PC-3 (cell line): Measurements from ENCODE around the gene SPACA1. TPM values are rescaled to one million over a fixed set of nuclear protein-coding genes. Genes with fewer than 3 reads are reported as not detected.

Experiments
- ATAC-seq: fragments of 200-7000 bp; cut with Tn5 transposase; 2 replicates; pipeline ENCODE4 v1.9.1; 2020; ENCODE audit warnings: mild to moderate bottlenecking, moderate library complexity
- BruUV-seq: library from RNA; stranded (reverse); fragments of 400-500 nt; replicated peaks from 2 replicates; lab custom pipeline; 2021; lab: Mats Ljungman, UMichigan
- CTCF ChIA-PET: fragments of 300-600 bp; sonication (Branson Sonifier 250); formaldehyde crosslinking; loops from one replicate; lab custom pipeline; 2022; ENCODE audit warnings: antibody characterized with exemption; lab: Charles Lee
- POLR2A ChIA-PET: fragments of 300-600 bp; sonication (Branson Sonifier 250); formaldehyde crosslinking; loops from one replicate; lab custom pipeline; 2022; ENCODE audit warnings: antibody characterized with exemption; ENCODE audit not compliant: unreplicated experiment; lab: Charles Lee
- DNase-seq: peaks from one replicate; pipeline ENCODE4 v3.0.0-alpha.2; 2015
- H2AFZ ChIP-seq: fragments of 300-600 bp; sonication (generic); 2 replicates; pipeline ENCODE4 v1.6.0; 2016; ENCODE audit warnings: antibody characterized with exemption, low read length
- H3F3A ChIP-seq: fragments of 300-600 bp; sonication (generic); one replicate; pipeline ENCODE4 v1.6.0; 2017; ENCODE audit warnings: antibody characterized with exemption, low read length, control low read depth, mild to moderate bottlenecking; ENCODE audit not compliant: unreplicated experiment
- H3K27ac ChIP-seq: fragments of 300-600 bp; sonication (generic); 2 replicates; pipeline ENCODE4 v1.5.1; 2016; ENCODE audit warnings: mild to moderate bottlenecking, low read length
- H3K27me3 ChIP-seq: fragments of 300-600 bp; sonication (generic); 2 replicates; pipeline ENCODE4 v1.6.1; 2016; ENCODE audit warnings: low read length, mixed read lengths
- H3K36me3 ChIP-seq: fragments of 300-600 bp; sonication (generic); 2 replicates; pipeline ENCODE4 v1.6.1; 2016; ENCODE audit warnings: low read depth, mixed run types, low read length, mixed read lengths
- H3K4me1 ChIP-seq: fragments of 300-600 bp; sonication (generic); 2 replicates; pipeline ENCODE4 v1.5.1; 2016; ENCODE audit warnings: low read length; ENCODE audit not compliant: insufficient read depth
- H3K4me2 ChIP-seq: fragments of 300-600 bp; sonication (generic); 2 replicates; pipeline ENCODE4 v1.6.0; 2016; ENCODE audit warnings: low read length
- H3K4me3 ChIP-seq: fragments of 300-600 bp; sonication (generic); 2 replicates; pipeline ENCODE4 v1.5.1; 2016; ENCODE audit warnings: mild to moderate bottlenecking, low read length, mixed read lengths
- H3K79me2 ChIP-seq: fragments of 300-600 bp; sonication (generic); 2 replicates; pipeline ENCODE4 v1.6.1; 2017; ENCODE audit warnings: low read length, mixed read lengths
- H3K9ac ChIP-seq: fragments of 300-600 bp; sonication (generic); 2 replicates; pipeline ENCODE4 v1.6.0; 2016; ENCODE audit warnings: mild to moderate bottlenecking, low read length
- H3K9me2 ChIP-seq: fragments of 300-600 bp; sonication (generic); replicated peaks from 2 replicates; pipeline ENCODE4 v1.6.1; 2016; ENCODE audit warnings: mixed run types, low read length, mixed read lengths
- H3K9me3 ChIP-seq: fragments of 300-600 bp; sonication (generic); 2 replicates; pipeline ENCODE4 v1.6.1; 2016; ENCODE audit warnings: low read length, mixed read lengths
- H4K20me1 ChIP-seq: fragments of 300-600 bp; sonication (generic); 2 replicates; pipeline ENCODE4 v1.6.1; 2016; ENCODE audit warnings: low read length, mixed read lengths
- CTCF ChIP-seq: fragments of 300-600 bp; sonication (generic); conservative IDR thresholded peaks from 2 replicates; pipeline ENCODE4 v1.5.1; 2017; ENCODE audit warnings: antibody characterized with exemption, low read depth, mild to moderate bottlenecking, low read length
- EZH2 ChIP-seq: fragments of 300-600 bp; sonication (generic); IDR thresholded peaks from one replicate; pipeline ENCODE4 v1.6.1; 2017; ENCODE audit warnings: antibody characterized with exemption, mild to moderate bottlenecking, low read length; ENCODE audit not compliant: unreplicated experiment
- EZH2phosphoT487 ChIP-seq: fragments of 300-600 bp; sonication (generic); IDR thresholded peaks from 2 replicates; pipeline ENCODE4 v1.6.1; 2018; ENCODE audit warnings: mild to moderate bottlenecking, antibody characterized with exemption, low read length, borderline replicate concordance
- intact Hi-C: fragments of 100-400 bp; cut with micrococcal nuclease; formaldehyde crosslinking; loops from 2 replicates; pipeline ENCODE4 v1.9.0; 2023
- total RNA-seq: library from RNA; depleted of rRNA; stranded (reverse); fragments of >200 nt; gene quantifications from 2 replicates; pipeline ENCODE4 v1.2.3, GENCODE V29; 2014; rRNA removed

SPACA1 gene
- total RNA-seq, 1 experiment from 2014 or later, result not detected

GRCh38 chr6:88115307-88115706 lies 67.7 kb downstream of the SPACA1 start:
- ChIA-PET POLR2A (no interaction called here), CTCF (no interaction called here)
- H3K27ac ChIP-seq, result no peak overlapping the region
- no peaks in the 10 kb centered on the region for H3K9me2 ChIP-seq
- H3K9me3 ChIP-seq, result no peaks in the 10 kb centered on the region
- H3K79me2 ChIP-seq, result no peaks in the 10 kb centered on the region
- H4K20me1 ChIP-seq, result no peaks in the 10 kb centered on the region
- H3K27me3 ChIP-seq, result no peaks in the 10 kb centered on the region
- TF ChIP-seq CTCF (no peak), EZH2phosphoT487 (no peak), EZH2 (no peak)
- no peaks in the 10 kb centered on the region for H3K36me3 ChIP-seq
- no peak overlapping the region for H3K9ac ChIP-seq
- intact Hi-C loops, result no loop called here
- DNase-seq, result no peak
- ATAC-seq, result no peak
- H3F3A ChIP-seq, result no peaks in the 10 kb centered on the region
- H2AFZ ChIP-seq, result no peak overlapping the region
- no TSS peak for BruUV-seq
- H3K4me3 ChIP-seq, result no peak overlapping the region
- H3K4me2 ChIP-seq, result no peak overlapping the region
- no peaks in the 10 kb centered on the region for H3K4me1 ChIP-seq

- H3K4me3 ChIP-seq, result no peak overlapping the region
- ATAC-seq, result no peak
- H3K36me3 ChIP-seq, result no peaks in the 10 kb centered on the region
- no peak overlapping the region for H3K9ac ChIP-seq
- no peak overlapping the region for H3K27ac ChIP-seq
- intact Hi-C loops, result no loop called here
- POLR2A ChIA-PET, result no interaction called here
- H3F3A ChIP-seq, result no peaks in the 10 kb centered on the region
- no peaks in the 10 kb centered on the region for H3K79me2 ChIP-seq
- H3K4me2 ChIP-seq, result no peak overlapping the region
- H3K27me3 ChIP-seq, result no peaks in the 10 kb centered on the region
- no peaks in the 10 kb centered on the region for H4K20me1 ChIP-seq
- no TSS peak for BruUV-seq
- TF ChIP-seq EZH2phosphoT487 (no peak), CTCF (no peak), EZH2 (no peak)
- CTCF ChIA-PET, result no interaction called here
- H3K4me1 ChIP-seq, result no peaks in the 10 kb centered on the region
- H3K9me3 ChIP-seq, result no peaks in the 10 kb centered on the region
- H2AFZ ChIP-seq, result no peak overlapping the region
- H3K9me2 ChIP-seq, result no peaks in the 10 kb centered on the region
- no peak for DNase-seq
Measured at GRCh38 chr6:88116276-88116675, 68.6 kb downstream of the SPACA1 start.

Other genes with a start within 250 kb of the SPACA1 start
- gene CNR1, start 118.5 kb downstream of the SPACA1 start, total RNA-seq, result not detected in 2 replicates